GM19351 (cell line): ENCODE measurements around the gene RUNX3.
A peak's percentile ranks its signal among the peaks of the same experiment; 100 is the strongest.

ENCODE experiments used
- ATAC-seq: cut with Tn5 transposase; IDR thresholded peaks from one replicate; pipeline ENCODE4 v1.9.1; 2021; ENCODE audit warnings: mild to moderate bottlenecking, moderate library complexity; ENCODE audit not compliant: unreplicated experiment

RUNX3 gene

DNA sequence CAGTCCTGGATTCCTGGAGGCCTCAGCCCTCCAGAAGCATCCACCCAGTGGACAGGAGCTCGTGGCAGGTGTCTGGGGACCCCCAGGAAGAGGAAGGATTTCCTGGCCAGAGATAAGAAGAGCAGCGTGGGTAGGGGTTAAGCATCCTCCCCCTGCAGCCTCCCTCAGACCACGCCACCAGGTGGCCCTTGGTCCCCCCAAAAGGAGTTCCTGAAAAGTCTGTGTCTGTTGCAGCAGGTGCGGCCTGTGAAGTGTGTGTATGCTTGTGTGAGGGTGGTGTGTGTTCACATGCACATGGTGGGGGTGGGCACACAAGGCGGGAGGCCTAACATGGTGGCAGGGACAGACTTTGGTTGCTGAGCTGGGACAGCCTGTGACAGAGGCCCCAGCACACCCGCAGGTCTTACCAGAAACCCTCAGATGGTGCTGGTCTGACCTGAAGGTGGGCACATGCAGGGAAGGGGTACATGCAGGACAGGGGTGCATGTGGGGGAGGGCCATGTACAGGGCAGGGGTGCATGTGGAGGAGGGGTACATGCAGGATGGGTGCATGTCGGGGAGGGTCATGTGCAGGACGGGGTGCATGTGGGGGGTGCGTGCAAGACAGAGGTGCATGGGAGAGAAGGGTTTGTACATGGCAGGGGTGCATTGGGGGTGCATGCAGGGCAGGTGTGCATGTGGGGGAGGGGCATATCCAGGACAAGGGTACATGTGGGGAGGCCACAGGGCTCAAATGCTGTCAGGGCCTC, 18.2 kb upstream of the RUNX3 start:
- ATAC-seq, result no peak

DNA sequence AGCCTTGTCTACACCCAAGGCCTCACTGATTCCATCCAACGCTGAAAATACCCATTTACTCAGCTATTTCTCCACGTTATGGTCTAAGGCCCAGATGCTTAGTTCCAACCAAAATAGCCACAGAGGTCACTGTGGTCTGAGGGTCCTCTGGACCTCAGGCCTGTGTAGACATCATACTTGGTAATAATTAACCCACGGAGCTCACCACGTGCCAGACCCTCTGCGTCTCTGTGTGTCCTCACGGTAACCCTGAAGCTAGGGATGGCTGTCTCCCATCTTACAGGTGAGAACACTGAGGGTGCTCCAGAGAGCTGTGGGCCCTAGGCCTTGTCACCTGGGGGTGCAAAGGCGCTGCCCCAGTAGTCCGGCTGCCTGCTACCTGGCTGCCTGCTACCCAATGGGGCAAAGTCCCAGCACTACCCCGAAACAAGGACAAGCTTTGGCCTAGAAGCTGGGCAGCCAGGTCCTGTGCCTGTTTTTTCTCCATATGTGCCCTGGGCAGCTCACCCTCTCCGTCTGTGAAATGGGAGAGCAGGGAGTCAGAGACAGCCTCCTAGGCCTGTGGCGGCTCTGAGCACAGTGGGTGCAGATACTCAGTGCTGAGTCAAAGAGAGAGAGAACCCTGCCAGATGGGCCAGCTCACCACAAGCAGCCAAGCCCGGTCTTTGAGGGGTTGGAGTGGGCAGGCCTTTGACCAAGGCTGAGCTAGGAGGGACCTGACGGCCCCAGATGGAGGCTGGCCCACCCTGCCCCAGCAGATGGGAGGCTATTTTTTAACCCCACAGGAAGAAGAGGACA, 17.0 kb upstream of the RUNX3 start:
- peak; percentile 89 for ATAC-seq

DNA sequence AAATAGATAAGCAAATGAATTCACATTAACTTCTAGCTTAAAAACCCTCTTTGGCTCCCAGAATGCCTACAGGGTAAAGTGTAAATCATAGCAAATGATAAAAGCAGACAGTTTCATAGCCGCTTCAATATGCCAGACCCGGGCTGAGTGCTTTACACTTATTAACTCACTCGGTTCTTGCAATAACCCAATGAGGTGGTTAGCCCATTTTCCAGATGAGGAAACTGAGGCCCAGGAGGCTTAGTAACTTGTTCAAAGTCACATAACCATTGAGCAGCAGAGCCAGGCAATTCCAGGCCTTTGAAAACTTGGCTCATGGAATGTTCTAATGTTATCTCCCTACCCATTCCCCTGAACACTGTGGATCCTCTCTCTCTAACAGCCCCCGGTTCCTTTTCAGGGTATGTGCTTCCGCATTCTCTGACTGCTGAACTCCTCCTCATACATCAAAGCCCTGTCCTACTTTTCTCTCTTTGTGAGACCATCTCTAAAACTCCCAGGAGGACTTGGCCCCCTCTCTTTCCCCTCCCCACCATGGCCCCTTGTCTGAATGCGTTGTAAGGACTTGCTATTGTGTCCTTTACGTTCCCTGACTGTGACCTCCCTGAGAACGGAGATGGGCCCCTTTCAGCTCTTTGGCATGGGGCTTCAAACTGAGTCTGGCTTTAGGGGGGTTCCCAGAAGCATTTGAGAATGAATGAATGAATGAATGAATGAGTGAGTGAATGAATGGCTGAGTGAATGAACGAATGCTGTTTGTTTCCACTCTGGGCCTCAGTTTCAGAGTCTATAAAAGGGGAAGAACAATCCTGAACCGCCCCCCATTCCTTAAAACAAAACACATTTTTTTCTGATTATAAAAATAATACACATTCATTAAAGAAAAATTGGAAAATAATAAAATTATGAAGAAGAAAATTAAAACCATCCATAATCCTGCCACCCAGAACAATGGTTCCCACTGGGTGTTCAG, 15.6 kb upstream of the RUNX3 start:
- no peak for ATAC-seq

DNA sequence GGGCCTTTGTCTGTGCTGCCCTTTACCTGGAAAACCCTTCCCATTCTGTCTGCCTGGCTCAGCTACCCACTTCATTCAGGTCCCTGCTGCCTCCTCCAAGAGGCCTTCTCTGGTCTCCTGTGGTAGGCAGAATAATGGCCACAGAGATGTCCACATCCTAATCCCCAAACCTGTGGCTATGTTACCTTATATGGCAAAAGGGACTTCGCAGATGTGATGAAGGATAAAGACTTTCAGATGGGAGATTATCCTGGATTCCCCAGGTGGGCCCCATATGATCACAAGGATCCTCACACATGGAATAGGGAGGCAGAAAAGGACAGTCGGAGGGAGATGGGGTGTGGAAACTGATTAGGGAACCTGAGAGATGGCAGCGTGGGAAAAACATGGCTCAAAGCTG, 14.2 kb upstream of the RUNX3 start:
- no peak for ATAC-seq

DNA sequence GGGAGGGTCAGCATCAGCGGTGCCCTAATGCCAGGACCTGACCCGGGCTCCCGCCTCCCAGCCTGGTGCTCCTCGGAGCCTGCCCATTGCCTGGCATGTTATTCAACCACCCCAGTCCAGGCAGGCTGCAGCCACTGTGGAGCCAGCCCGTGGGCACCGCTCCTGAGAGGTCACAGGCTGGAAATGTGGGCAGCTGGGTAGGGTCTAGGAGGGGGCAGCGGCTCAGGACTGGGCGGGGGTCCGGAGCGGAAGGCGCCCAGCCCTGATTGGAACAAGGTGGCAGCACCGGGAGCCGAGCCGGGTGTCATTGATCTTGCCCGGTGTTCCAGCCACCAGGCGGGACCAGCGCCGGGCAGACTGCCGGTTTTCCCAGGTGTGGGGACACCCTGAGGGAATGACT, 12.7 kb upstream of the RUNX3 start:
- ATAC-seq, result no peak

DNA sequence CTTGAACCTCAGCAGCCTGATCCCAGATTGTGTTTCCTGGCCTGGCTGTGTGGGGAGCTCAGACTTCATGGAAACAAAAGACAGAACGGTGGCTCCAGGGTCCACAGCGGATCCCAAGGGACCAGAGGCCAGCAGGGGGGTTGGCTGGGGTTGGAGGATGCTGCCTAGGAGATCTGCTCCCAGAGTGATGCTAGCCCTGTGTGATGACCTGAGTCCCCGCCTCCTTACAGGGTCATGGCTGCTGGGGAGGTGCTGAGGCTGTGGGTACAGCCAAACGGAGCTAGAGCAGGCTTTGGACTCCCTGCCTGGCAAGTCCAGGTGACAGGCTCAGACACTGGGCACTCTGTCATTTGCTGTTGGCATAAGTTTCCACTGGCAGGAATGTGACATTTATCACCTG, 11.5 kb upstream of the RUNX3 start:
- ATAC-seq, result no peak

DNA sequence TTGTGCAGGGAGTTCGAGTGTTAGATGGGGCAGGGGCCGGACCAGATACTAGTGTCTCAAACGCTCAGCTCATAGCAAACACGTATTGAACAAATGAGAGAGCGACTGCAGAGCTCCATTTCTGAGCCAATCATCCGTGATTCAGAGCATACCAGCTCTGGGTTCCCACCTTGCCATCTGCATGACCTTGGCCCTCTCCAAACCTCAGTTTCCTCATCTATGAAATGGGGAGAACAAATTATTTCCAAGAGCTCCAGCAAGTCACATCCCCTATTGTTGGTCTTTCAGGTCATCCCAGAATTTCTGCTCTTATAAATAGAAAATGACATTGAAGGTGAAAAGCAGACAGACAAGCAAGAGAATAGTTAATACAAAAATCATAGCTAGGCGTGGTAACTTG, 10.2 kb upstream of the RUNX3 start:
- no peak for ATAC-seq

DNA sequence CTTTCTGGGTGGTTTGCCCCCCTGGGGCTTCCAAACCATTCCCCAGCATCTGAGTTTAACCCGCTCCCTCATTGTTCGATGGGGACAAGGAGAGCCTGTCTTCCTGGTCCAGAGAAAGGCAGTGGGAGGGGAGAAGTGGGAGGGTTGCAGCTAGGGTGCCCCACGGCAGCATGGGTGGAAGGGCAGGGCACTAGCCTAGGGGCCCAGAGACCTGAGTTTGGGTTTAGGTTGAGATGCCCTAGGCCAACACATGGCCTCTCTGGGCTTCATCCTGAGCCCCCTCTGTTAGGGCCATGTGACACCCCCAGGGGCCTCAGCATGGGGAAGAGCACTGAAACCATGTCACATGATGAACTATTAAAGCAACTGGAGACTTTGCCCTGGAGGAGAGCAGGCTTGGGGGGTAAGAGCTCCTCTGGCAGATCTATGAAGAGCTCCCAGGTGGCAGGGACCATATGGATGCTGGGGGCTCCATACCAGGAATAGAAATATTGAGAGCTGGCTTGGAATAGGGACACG, 9.7 kb upstream of the RUNX3 start:
- ATAC-seq, result no peak

DNA sequence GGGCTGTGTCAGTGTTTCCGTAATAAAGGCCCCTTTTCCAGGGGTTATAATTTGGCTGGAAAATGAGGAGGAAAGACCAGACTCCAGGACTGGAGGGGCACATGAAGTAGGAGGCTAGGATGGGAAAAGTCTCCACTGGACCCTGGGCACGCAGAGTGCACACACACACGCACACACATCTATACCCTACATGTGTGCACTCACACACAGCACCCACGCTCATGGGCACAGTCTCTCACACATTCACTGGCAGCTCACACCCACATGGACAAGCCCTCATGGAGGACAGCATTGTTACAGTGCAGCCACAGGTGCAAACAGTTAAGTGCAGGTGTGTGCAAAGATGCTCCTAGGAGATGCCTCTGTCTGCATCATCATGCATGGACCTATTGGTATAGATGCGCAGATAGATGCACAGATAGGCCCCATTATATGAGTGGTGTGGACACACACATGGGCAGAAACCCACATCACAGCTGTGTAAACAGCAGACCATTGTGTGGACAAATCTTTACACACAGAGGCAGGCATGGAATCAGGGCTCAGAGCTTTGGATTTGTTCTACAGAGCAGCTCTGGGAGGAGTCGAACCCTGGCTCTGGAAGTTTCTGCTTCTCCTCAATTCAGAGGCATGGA, 9.1 kb upstream of the RUNX3 start:
- no peak for ATAC-seq

DNA sequence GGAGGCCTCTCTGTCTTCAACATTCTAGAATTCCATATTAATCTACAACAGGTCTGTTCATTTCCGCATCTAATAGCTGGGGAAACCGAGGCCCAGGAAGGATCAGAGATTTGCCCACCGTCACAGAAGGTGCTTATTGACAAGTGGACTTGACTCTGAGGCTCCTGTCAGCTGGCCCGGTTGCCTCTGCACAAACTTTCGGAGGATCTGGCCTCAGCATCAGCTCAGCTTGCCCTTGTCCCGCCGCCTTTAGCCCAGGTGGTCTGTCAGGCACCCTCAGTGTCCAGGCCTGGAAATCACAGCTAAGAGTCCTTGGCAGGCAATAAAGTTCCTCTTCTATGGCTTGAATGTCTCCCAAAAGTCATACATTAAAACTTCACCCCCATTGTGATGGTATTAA, 8.2 kb upstream of the RUNX3 start:
- no peak for ATAC-seq

DNA sequence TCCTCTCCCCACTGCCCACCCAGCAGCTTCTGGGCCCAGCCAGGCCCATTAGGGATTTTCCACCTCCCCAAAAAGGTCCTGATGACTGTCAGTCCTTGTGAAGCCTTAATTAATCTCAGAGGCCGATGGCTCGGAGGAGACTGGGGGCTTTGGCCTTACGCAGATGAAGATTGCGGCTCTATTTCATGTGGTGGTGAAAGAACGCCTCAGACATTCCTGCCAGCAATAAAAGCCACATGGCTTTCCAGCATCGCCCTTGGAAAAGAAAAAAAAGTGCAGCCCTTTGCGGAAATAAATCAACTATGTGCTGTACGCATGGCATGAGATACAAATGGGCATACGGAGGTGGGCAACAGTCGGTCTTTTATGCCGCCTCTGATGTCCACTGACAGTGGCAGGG, 6.6 kb upstream of the RUNX3 start:
- ATAC-seq, result no peak

DNA sequence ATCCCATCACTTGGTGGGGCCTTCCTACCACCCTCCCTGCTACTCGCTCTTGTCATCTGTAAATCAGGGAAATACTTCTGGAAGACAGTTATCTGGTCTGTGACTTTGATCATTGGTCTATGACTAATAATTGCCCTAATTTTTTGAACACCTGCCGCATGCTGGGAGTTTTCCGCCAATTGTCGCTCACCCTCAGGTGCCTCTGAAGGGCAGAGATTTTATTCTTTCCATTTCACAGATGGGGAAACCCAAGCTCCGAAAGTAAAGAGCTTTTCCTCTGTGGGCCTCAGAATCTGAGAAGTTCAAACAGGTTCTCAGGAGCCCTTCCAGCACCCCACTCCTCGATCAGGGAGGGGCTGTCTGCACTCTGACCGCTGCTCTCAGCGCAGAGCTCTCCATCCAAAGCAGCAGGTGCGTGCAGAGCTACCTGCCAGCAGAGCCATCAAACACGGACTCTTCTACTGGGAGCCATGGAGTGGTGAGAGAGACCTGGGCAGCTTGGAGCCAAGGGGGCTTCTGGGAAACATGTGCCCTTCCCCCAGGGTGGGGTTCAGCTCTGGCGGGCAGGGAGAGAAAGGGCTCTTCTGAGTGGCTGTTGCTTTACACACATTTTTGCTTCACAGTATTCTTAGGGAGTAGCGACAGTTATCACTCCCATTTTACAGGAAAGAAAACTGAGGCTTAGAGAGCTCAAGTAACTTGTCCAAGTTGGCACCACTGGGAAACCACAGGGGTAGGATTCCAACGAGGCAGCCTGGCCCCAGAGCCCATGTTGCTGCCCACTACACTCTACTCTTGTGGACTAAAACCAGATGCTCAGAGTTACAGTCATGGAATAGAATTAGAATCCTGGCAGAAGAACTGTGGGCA, 5.8 kb upstream of the RUNX3 start:
- no peak for ATAC-seq

DNA sequence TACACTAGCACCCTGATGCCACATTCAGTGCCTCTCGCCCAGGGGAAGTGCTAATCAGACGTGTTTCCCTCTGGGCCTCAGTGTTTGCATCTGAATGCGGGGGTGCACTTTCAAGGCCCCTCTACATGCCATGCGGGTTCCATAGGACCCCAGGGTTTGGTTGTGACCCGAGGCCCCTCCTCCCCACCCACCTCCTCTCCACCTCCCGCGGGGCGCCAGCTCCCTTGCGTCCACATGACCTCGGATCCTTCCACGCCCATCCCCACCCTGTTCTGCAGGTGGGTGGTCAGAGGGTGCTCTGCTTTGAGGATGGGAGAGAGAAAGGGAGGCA, 5.1 kb upstream of the RUNX3 start:
- no peak for ATAC-seq

DNA sequence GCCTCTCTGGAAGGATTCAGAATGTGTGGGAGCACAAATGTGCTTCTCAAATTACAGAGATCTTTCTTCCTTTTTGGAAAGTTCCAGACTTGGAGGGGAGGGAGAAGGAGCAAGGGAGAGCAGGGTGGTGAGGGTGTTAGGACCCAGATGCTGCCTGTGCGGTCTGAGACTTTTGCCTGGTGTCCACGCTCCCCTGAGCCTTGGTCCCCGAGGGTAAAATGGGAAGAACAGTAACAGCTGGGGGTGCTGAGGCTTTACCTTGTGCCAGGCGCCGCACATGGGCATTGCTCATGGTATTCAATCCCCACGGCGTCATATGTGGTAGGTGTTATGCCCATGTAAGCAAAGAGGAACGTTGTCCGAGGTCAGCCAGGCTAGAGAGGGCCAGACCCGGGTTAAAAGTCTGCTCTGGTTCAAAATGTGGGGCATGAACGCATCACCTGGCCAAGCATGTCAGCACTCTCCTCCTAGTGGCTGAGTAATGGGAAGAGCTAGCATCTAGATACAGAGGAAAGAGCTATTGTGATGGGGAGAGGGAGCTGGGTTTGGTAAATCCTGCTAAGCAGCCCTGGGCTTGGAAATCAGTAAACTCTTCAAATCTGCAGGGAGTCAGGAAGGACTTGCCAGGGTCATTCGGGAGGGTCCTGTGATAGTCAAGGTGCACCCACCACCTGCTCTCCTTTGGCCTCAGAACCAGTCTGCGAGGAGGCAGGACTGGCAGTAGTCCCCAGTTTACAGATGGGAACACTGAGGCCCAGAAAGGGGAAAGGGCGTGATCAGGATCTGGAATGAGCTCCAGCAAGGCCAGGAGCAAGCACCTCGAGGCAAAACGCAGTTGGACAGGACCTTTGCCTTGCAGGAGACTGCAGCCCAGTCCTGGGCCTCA, 4.5 kb upstream of the RUNX3 start:
- ATAC-seq, result no peak

DNA sequence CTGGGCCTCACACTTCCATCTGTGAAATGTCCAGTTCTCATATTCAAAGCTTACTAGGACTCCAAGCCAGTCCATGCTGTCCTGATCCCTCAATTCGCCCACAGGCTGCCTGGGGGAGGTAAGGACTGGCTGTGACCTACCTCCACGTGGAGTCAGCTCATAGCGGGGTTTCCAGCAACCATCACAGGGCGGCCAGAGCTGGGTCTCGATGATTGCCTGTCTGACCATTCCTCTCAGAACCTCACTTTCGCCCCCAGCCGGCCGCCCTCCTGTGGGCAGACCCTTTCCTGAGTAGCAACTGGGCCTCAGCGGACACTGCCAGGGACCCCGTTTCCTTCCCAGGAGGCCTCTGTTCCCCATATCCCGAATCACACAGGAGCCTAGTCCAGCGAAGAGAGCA, 3.4 kb upstream of the RUNX3 start:
- ATAC-seq, result no peak

DNA sequence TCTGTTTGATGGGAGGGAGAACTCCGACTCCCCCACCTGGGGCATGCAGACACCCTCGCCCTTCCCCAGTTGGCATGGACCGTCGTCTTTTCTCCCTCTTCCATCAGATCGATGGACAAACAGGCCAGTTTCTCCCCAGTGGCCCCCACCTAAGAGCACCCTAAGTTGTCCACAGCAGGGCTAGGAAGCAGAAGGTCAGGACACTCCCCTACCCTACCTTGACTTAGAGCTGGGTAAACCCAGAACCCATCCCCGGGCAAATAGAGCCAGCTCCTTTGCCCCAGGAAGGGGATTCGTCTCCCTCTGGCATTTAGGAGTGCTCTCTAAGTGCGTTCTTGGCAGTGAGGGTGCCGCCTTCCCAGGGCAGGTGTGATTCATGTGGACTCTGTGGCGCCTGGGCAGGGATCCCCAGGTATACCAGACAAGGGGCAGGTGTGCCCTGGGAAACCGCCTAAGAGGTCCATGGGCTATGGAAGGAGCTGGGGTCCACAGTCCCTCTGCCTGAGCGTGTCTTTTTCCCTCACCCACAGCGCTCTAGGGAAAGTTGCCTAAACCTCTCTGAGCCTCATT, 2.7 kb upstream of the RUNX3 start:
- no peak for ATAC-seq

DNA sequence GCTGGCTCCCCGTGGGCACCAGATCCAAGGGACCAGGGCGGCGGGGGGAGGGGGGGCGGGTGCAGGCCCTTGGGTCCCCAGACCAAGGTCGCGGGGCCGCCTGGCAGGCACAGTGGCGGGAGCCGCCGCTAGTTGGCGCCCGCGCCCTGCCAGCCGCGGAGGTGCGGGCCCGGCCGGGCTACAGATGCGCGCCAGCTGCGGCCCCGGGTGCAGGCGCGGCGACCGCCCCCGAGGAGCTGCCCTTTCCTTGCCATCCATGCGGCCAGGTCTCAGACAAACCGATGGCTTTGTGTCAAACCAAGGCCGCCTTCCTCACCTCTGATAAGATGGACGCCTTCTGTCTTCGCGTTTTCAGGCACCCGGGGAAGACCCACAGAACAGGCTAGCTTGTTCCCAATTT, 2.2 kb upstream of the RUNX3 start:
- ATAC-seq, result no peak

DNA sequence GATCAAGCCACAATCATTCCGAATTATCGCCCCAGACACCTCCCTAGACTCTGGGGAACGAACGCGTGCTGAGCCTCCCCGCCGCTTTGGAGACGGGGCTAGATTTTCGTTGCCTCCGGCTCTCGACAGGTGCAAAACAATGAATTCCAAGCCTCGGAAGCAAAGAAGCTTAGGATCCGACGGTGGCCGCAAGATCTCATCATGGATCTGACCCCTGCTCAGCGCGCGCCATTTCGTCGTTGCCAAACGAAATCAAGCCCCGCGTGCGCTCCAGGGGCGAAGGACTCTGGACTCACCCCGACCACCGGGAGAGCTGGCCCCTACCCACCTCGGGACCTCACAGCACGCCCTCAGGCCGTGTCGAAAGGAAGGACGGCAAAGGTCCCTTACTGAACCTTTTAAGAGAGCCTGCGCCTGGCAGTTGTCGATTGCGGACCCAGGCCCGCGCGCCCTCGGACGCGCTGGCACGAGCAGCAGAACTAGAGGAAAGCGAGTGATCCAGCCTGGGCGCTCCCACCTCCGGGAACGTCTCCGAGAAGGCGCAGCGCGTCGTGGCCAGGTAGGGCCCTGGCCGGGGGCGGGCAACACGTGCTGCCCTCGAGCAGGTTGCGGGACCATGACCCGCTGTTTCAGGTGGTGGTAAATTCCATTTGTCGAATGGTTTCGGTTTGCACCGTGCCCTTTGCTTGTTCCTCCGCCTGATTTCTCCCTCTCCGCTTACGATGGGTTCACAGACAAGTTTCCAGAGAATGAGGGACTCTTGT, 1.6 kb upstream of the RUNX3 start:
- ATAC-seq, result no peak
